Measurements from ENCODE around the gene BCO2.

The BCO2 gene

DNA sequence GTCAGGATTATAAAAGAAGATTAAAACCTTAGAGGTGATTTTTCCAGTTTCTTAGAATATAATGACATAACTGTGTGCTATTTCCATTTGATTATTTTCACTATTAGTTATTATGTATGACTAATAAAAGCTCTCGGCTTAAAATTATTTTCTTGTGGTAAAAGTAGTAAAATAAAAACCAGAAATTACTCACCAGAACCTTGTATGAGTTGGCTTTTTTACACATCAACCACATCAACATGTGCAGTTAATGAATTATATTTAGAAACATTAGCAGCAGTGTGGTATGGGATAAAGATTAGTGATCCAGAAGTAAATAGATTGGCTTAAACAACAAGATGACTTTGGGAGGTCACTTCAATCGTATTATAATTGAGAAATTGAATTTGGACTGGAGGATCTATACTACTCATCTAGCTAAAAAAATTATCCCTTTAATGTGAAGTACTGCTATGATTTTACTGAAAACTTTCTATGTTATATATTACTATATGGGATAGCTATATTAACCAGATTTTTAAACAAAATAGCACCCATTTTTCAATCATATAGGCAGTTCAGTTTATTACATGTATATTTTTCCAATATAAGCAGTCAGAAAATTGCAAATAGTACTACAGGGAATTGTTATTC is 2.8 kb upstream of the BCO2 start:
- WGBS (ENCODE audit: extremely low coverage, insufficient coverage, insufficient read length), result no CpG with 5 or more reads among the region's 2 CpGs
- Histone ChIP-seq H3K23ac (ENCODE audit: low read length) (no peak overlapping the region), H3K79me2 (ENCODE audit: control insufficient read depth, insufficient read depth, low read length, poor library complexity) (no peaks in the 10 kb centered on the region), H3K4me2 (ENCODE audit: low read length) (no peak overlapping the region), H3K14ac (ENCODE audit: low read length) (no peak overlapping the region), H3K36me3 (ENCODE audit: control insufficient read depth in 1 of 2, insufficient read depth in 2 of 2, low read length in 2 of 2) (no peaks in the 10 kb centered on the region), H2BK12ac (ENCODE audit: low read length) (no peak overlapping the region), H4K8ac (ENCODE audit: low read depth, low read length) (no peak overlapping the region), H3K4ac (ENCODE audit: low read depth, low read length) (no peak overlapping the region), H3K18ac (ENCODE audit: low read length) (no peak overlapping the region), H3K27me3 (ENCODE audit: insufficient read depth, low read length) (no peaks in the 10 kb centered on the region), H3K79me1 (ENCODE audit: low read length) (no peaks in the 10 kb centered on the region), H2AFZ (ENCODE audit: insufficient read depth, low read length, poor library complexity) (no peak overlapping the region), H3K9me3 (ENCODE audit: insufficient read depth, low read depth, low read length) (no peaks in the 10 kb centered on the region), H2AK5ac (ENCODE audit: low read length) (no peak overlapping the region), H2BK5ac (ENCODE audit: low read depth, low read length, poor library complexity) (no peak overlapping the region), H4K91ac (ENCODE audit: low read depth, low read length) (no peak overlapping the region), H2BK120ac (ENCODE audit: insufficient read depth, low read length, poor library complexity) (no peak overlapping the region), H4K12ac (ENCODE audit: low read depth, low read length) (no peak overlapping the region), H3K9ac (ENCODE audit: low read length) (no peak overlapping the region), H3K4me3 (ENCODE audit: low read depth, low read length) (no peak overlapping the region), H3K27ac (ENCODE audit: low read depth, low read length) (no peak overlapping the region), H3K4me1 (ENCODE audit: control insufficient read depth in 1 of 2, insufficient read depth in 2 of 2, low read length in 2 of 2) (peaks cover 0 to 4% of the 10 kb centered on the region in 2 experiments)
- DNase-seq, result no peak

GRCh38 chr11:112173152-112173551 is 2.2 kb upstream of the BCO2 start:
- Histone ChIP-seq H2AK5ac (ENCODE audit: low read length) (no peak overlapping the region), H2BK12ac (ENCODE audit: low read length) (no peak overlapping the region)

GRCh38 chr11:112175599-112175952 is 264 bp downstream of the BCO2 start:
- no peak overlapping the region for H3K14ac ChIP-seq (ENCODE audit: low read length)
- H4K12ac ChIP-seq (ENCODE audit: low read depth, low read length), result no peak overlapping the region
- no peak for DNase-seq
- no peak overlapping the region for H3K9ac ChIP-seq (ENCODE audit: low read length)
- no peak overlapping the region for H3K4me3 ChIP-seq (ENCODE audit: low read depth, low read length)
- no peaks in the 10 kb centered on the region for H3K79me1 ChIP-seq (ENCODE audit: low read length)
- peaks cover 0 to 4% of the 10 kb centered on the region in 2 experiments for H3K4me1 ChIP-seq (ENCODE audit: control insufficient read depth in 1 of 2, insufficient read depth in 2 of 2, low read length in 2 of 2)
- H2AFZ ChIP-seq (ENCODE audit: insufficient read depth, low read length, poor library complexity), result no peak overlapping the region
- no peak overlapping the region for H2BK5ac ChIP-seq (ENCODE audit: low read depth, low read length, poor library complexity)
- H3K36me3 ChIP-seq (ENCODE audit: control insufficient read depth in 1 of 2, insufficient read depth in 2 of 2, low read length in 2 of 2), result no peaks in the 10 kb centered on the region
- no peak overlapping the region for H3K4ac ChIP-seq (ENCODE audit: low read depth, low read length)
- H3K4me2 ChIP-seq (ENCODE audit: low read length), result peak overlapping the region; percentile 65
- no peak overlapping the region for H2BK12ac ChIP-seq (ENCODE audit: low read length)
- H2BK120ac ChIP-seq (ENCODE audit: insufficient read depth, low read length, poor library complexity), result no peak overlapping the region
- H3K18ac ChIP-seq (ENCODE audit: low read length), result no peak overlapping the region
- no peak overlapping the region for H3K27ac ChIP-seq (ENCODE audit: low read depth, low read length)
- H3K9me3 ChIP-seq (ENCODE audit: insufficient read depth, low read depth, low read length), result no peaks in the 10 kb centered on the region
- no peaks in the 10 kb centered on the region for H3K79me2 ChIP-seq (ENCODE audit: control insufficient read depth, insufficient read depth, low read length, poor library complexity)
- H3K27me3 ChIP-seq (ENCODE audit: insufficient read depth, low read length), result no peaks in the 10 kb centered on the region
- WGBS (ENCODE audit: extremely low coverage, insufficient coverage, insufficient read length), result no CpG with 5 or more reads among the region's 4 CpGs
- no peak overlapping the region for H3K23ac ChIP-seq (ENCODE audit: low read length)
- H4K8ac ChIP-seq (ENCODE audit: low read depth, low read length), result no peak overlapping the region
- H4K91ac ChIP-seq (ENCODE audit: low read depth, low read length), result no peak overlapping the region
- no peak overlapping the region for H2AK5ac ChIP-seq (ENCODE audit: low read length)

More at GRCh38 chr11:112173152-112173551, 2.2 kb upstream of the BCO2 start:
- Histone ChIP-seq H4K8ac (ENCODE audit: low read depth, low read length) (no peak overlapping the region), H3K27me3 (ENCODE audit: insufficient read depth, low read length) (no peaks in the 10 kb centered on the region), H3K4me1 (ENCODE audit: control insufficient read depth in 1 of 2, insufficient read depth in 2 of 2, low read length in 2 of 2) (peaks cover 0 to 4% of the 10 kb centered on the region in 2 experiments), H3K9me3 (ENCODE audit: insufficient read depth, low read depth, low read length) (no peaks in the 10 kb centered on the region), H2BK5ac (ENCODE audit: low read depth, low read length, poor library complexity) (no peak overlapping the region), H3K36me3 (ENCODE audit: control insufficient read depth in 1 of 2, insufficient read depth in 2 of 2, low read length in 2 of 2) (no peaks in the 10 kb centered on the region), H3K4me2 (ENCODE audit: low read length) (no peak overlapping the region), H4K91ac (ENCODE audit: low read depth, low read length) (no peak overlapping the region), H2AFZ (ENCODE audit: insufficient read depth, low read length, poor library complexity) (no peak overlapping the region), H4K12ac (ENCODE audit: low read depth, low read length) (no peak overlapping the region), H3K9ac (ENCODE audit: low read length) (no peak overlapping the region), H3K79me1 (ENCODE audit: low read length) (no peaks in the 10 kb centered on the region), H3K27ac (ENCODE audit: low read depth, low read length) (no peak overlapping the region), H3K4me3 (ENCODE audit: low read depth, low read length) (no peak overlapping the region), H3K18ac (ENCODE audit: low read length) (no peak overlapping the region), H3K79me2 (ENCODE audit: control insufficient read depth, insufficient read depth, low read length, poor library complexity) (no peaks in the 10 kb centered on the region), H3K14ac (ENCODE audit: low read length) (no peak overlapping the region), H2BK120ac (ENCODE audit: insufficient read depth, low read length, poor library complexity) (no peak overlapping the region), H3K4ac (ENCODE audit: low read depth, low read length) (no peak overlapping the region), H3K23ac (ENCODE audit: low read length) (no peak overlapping the region)
- WGBS (ENCODE audit: extremely low coverage, insufficient coverage, insufficient read length), result no CpG with 5 or more reads among the region's 3 CpGs
- peak in 1 of 2 donors; percentile 42 for DNase-seq

DNA sequence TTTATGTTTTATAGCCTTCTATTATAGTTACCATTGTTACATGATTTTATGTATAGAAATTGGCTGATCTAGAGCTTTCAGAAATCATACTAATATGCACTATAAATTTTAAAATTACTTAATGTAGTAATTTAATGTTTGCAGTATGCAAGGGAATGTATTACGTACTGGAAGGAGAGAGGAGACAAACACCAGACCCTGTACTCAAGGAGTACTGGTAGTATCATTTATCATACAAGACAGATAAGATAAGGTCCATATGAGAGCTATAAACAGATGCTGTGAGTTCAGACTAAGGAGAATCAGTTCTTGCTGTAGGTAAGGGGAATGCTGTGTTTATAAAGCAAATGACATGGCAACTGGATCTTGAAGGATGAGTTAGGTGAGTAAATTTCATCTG is 765 bp downstream of the BCO2 start:
- no peak overlapping the region for H4K8ac ChIP-seq (ENCODE audit: low read depth, low read length)
- H2BK5ac ChIP-seq (ENCODE audit: low read depth, low read length, poor library complexity), result no peak overlapping the region
- no peak overlapping the region for H3K14ac ChIP-seq (ENCODE audit: low read length)
- no peak overlapping the region for H2BK120ac ChIP-seq (ENCODE audit: insufficient read depth, low read length, poor library complexity)
- H2AK5ac ChIP-seq (ENCODE audit: low read length), result no peak overlapping the region
- WGBS (ENCODE audit: extremely low coverage, insufficient coverage, insufficient read length), result no CpG with 5 or more reads among the region's 1 CpG
- H4K12ac ChIP-seq (ENCODE audit: low read depth, low read length), result no peak overlapping the region
- H3K27ac ChIP-seq (ENCODE audit: low read depth, low read length), result no peak overlapping the region
- H4K91ac ChIP-seq (ENCODE audit: low read depth, low read length), result no peak overlapping the region
- no peaks in the 10 kb centered on the region for H3K36me3 ChIP-seq (ENCODE audit: control insufficient read depth in 1 of 2, insufficient read depth in 2 of 2, low read length in 2 of 2)
- H2AFZ ChIP-seq (ENCODE audit: insufficient read depth, low read length, poor library complexity), result no peak overlapping the region
- no peaks in the 10 kb centered on the region for H3K79me2 ChIP-seq (ENCODE audit: control insufficient read depth, insufficient read depth, low read length, poor library complexity)
- no peak overlapping the region for H3K4me2 ChIP-seq (ENCODE audit: low read length)
- DNase-seq, result no peak
- no peak overlapping the region for H2BK12ac ChIP-seq (ENCODE audit: low read length)
- no peak overlapping the region for H3K4me3 ChIP-seq (ENCODE audit: low read depth, low read length)
- no peak overlapping the region for H3K4ac ChIP-seq (ENCODE audit: low read depth, low read length)
- no peaks in the 10 kb centered on the region for H3K9me3 ChIP-seq (ENCODE audit: insufficient read depth, low read depth, low read length)
- H3K4me1 ChIP-seq (ENCODE audit: control insufficient read depth in 1 of 2, insufficient read depth in 2 of 2, low read length in 2 of 2), result peaks cover 0 to 4% of the 10 kb centered on the region in 2 experiments
- no peaks in the 10 kb centered on the region for H3K27me3 ChIP-seq (ENCODE audit: insufficient read depth, low read length)
- no peaks in the 10 kb centered on the region for H3K79me1 ChIP-seq (ENCODE audit: low read length)
- H3K23ac ChIP-seq (ENCODE audit: low read length), result no peak overlapping the region
- no peak overlapping the region for H3K18ac ChIP-seq (ENCODE audit: low read length)
- H3K9ac ChIP-seq (ENCODE audit: low read length), result no peak overlapping the region
